ENCODE measurements around the gene SYNGAP1.
"Not testable (repeated sequence)": the region's sequence is repeated elsewhere in the genome, so short reads cannot be mapped to it uniquely, and the experiment has no call there.

Gene SYNGAP1

GRCh38 chr6:33390767-33391277 is 29.0 kb upstream of the SYNGAP1 start:
- H3K27me3 ChIP-seq (ENCODE audit: control insufficient read depth, insufficient read depth, low read length), result no peaks in the 10 kb centered on the region
- peaks cover 15% of the 10 kb centered on the region for H3K4me1 ChIP-seq (ENCODE audit: control insufficient read depth, insufficient read depth, low read length)
- peak overlapping the region; percentile 29 for H3K9ac ChIP-seq (ENCODE audit: low read length)
- no peak overlapping the region for H3K4me3 ChIP-seq (ENCODE audit: low read length)
- H3K36me3 ChIP-seq (ENCODE audit: control insufficient read depth, insufficient read depth, low read length), result no peaks in the 10 kb centered on the region
- no peaks in the 10 kb centered on the region for H3K9me3 ChIP-seq (ENCODE audit: control insufficient read depth, low read length)

- H3K27me3 ChIP-seq (ENCODE audit: control insufficient read depth, insufficient read depth, low read length), result no peaks in the 10 kb centered on the region
- no peaks in the 10 kb centered on the region for H3K9me3 ChIP-seq (ENCODE audit: control insufficient read depth, low read length)
- peaks cover 15% of the 10 kb centered on the region for H3K4me1 ChIP-seq (ENCODE audit: control insufficient read depth, insufficient read depth, low read length)
- no peaks in the 10 kb centered on the region for H3K36me3 ChIP-seq (ENCODE audit: control insufficient read depth, insufficient read depth, low read length)
- peak within 1 kb of the TSS; percentile 33 for H3K9ac ChIP-seq (ENCODE audit: low read length)
- no peak within 1 kb of the TSS for H3K4me3 ChIP-seq (ENCODE audit: low read length)
Measured at GRCh38 chr6:33391278-33391921, 28.5 kb upstream of the SYNGAP1 start, which contains the start of gene KIFC1. KIFC1 (plus strand) TSS chr6:33391823; CDS start chr6:33391986, 163 bp downstream.

GRCh38 chr6:33391922-33392594 is 27.8 kb upstream of the SYNGAP1 start:
- no peaks in the 10 kb centered on the region for H3K27me3 ChIP-seq (ENCODE audit: control insufficient read depth, insufficient read depth, low read length)

DNA sequence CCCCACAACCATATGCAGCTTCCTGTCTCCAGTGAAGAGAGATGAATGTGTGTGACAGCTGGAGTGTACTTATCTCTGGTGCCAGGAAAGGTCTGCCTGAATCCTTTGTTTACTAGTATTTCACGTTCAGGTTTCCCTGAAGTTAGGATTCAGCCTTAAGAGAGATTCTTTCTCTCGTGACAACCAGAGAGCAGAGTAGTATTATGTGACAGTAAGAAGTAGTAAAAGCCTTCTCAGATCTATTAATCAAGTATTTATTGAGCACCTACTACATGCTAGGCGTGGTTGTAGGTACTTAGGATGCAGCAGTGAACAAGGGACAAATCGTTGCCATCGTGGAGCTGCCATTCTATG is 27.3 kb upstream of the SYNGAP1 start:
- H3K27me3 ChIP-seq (ENCODE audit: control insufficient read depth, insufficient read depth, low read length), result no peaks in the 10 kb centered on the region
- H3K9ac ChIP-seq (ENCODE audit: low read length), result peak overlapping the region; percentile 33
- no peaks in the 10 kb centered on the region for H3K9me3 ChIP-seq (ENCODE audit: control insufficient read depth, low read length)
- H3K4me1 ChIP-seq (ENCODE audit: control insufficient read depth, insufficient read depth, low read length), result peaks cover 15% of the 10 kb centered on the region
- no peaks in the 10 kb centered on the region for H3K36me3 ChIP-seq (ENCODE audit: control insufficient read depth, insufficient read depth, low read length)
- no peak overlapping the region for H3K4me3 ChIP-seq (ENCODE audit: low read length)

More at GRCh38 chr6:33391922-33392594, 27.8 kb upstream of the SYNGAP1 start:
- Histone ChIP-seq H3K4me3 (ENCODE audit: low read length) (no peak overlapping the region), H3K9ac (ENCODE audit: low read length) (peak overlapping the region; percentile 33), H3K9me3 (ENCODE audit: control insufficient read depth, low read length) (no peaks in the 10 kb centered on the region), H3K36me3 (ENCODE audit: control insufficient read depth, insufficient read depth, low read length) (no peaks in the 10 kb centered on the region), H3K4me1 (ENCODE audit: control insufficient read depth, insufficient read depth, low read length) (peaks cover 15% of the 10 kb centered on the region)

DNA sequence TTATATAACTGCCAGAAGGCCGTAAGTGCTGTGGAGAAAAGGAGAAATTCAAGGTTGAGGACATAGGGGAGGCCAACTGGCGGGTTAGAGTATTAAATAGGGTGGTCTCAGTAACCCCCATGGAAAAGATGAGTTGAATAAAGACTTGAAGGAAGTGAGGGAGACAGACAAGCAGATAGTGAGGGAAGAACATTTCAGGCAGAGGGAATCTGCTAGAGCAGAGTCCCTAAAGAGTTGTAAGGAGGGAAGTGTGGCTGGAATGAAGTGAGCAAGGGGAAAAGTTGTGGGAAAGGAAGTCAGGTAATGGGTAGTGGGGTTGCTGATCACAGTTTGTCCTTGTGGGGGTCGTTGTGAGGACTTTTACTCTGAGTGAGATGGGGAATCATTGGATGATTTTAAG is 26.9 kb upstream of the SYNGAP1 start:
- Histone ChIP-seq H3K9ac (ENCODE audit: low read length) (no peak overlapping the region), H3K4me1 (ENCODE audit: control insufficient read depth, insufficient read depth, low read length) (peaks cover 15% of the 10 kb centered on the region), H3K27me3 (ENCODE audit: control insufficient read depth, insufficient read depth, low read length) (no peaks in the 10 kb centered on the region), H3K9me3 (ENCODE audit: control insufficient read depth, low read length) (no peaks in the 10 kb centered on the region), H3K36me3 (ENCODE audit: control insufficient read depth, insufficient read depth, low read length) (no peaks in the 10 kb centered on the region), H3K4me3 (ENCODE audit: low read length) (no peak overlapping the region)

DNA sequence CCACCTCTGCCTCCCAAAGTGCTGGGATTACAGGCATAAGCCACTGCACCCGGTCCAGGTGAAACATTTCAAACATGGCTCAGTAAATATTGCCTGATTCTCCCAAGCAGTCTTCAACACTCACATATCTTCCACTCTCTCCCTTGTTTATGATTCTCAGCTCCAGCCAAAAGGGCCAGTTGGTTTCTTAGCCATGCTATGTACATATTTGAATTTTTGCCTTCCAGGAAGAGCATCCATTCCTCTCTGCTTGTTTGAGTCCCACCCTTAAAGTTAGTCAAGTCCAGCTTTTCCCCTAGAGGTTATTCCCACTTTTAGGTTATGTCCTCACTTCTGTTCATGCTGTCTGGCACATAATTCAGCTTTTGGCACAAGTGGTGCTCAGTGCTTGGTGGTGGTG is 22.3 kb upstream of the SYNGAP1 start:
- Histone ChIP-seq H3K4me1 (ENCODE audit: control insufficient read depth, insufficient read depth, low read length) (peaks cover 2% of the 10 kb centered on the region), H3K36me3 (ENCODE audit: control insufficient read depth, insufficient read depth, low read length) (no peaks in the 10 kb centered on the region), H3K4me3 (ENCODE audit: low read length) (no peak overlapping the region), H3K9me3 (ENCODE audit: control insufficient read depth, low read length) (no peaks in the 10 kb centered on the region), H3K27me3 (ENCODE audit: control insufficient read depth, insufficient read depth, low read length) (no peaks in the 10 kb centered on the region), H3K9ac (ENCODE audit: low read length) (no peak overlapping the region)

- not testable (repeated sequence) for H3K9me3 ChIP-seq (ENCODE audit: control insufficient read depth, low read length); H3K4me3 ChIP-seq (ENCODE audit: low read length); H3K9ac ChIP-seq (ENCODE audit: low read length); H3K4me1 ChIP-seq (ENCODE audit: control insufficient read depth, insufficient read depth, low read length); H3K27me3 ChIP-seq (ENCODE audit: control insufficient read depth, insufficient read depth, low read length); H3K36me3 ChIP-seq (ENCODE audit: control insufficient read depth, insufficient read depth, low read length)
Measured at GRCh38 chr6:33398601-33399000, 21.3 kb upstream of the SYNGAP1 start.

DNA sequence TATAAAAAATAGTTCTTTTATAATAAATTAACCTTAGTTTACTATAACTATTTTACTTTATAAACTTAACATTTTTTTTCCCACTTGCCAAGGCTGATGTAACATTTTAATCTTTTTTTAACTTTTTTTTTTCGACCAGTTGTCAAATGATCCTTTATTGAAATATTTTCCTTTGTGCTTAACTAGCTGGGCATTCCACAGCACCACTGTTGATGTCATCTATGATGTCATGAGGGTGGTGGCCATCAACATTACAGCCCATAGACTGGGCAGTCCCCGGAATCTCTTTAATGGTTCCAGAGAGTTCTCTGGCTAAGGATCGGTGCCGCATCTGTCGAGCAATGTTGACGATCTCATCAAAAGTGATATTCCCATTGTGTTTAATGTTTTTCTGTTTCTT is 20.0 kb upstream of the SYNGAP1 start:
- not testable (repeated sequence) for H3K4me3 ChIP-seq (ENCODE audit: low read length); H3K9ac ChIP-seq (ENCODE audit: low read length); H3K27me3 ChIP-seq (ENCODE audit: control insufficient read depth, insufficient read depth, low read length); H3K36me3 ChIP-seq (ENCODE audit: control insufficient read depth, insufficient read depth, low read length); H3K9me3 ChIP-seq (ENCODE audit: control insufficient read depth, low read length); H3K4me1 ChIP-seq (ENCODE audit: control insufficient read depth, insufficient read depth, low read length)

DNA sequence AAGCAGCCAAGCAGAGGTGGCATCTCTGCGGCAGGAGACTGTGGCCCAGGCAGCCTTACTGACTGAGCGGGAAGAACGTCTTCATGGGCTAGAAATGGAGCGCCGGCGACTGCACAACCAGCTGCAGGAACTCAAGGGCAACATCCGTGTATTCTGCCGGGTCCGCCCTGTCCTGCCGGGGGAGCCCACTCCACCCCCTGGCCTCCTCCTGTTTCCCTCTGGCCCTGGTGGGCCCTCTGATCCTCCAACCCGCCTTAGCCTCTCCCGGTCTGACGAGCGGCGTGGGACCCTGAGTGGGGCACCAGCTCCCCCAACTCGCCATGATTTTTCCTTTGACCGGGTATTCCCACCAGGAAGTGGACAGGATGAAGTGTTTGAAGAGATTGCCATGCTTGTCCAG is 15.0 kb upstream of the SYNGAP1 start:
- Histone ChIP-seq H3K4me1 (ENCODE audit: control insufficient read depth, insufficient read depth, low read length) (no peaks in the 10 kb centered on the region), H3K9ac (ENCODE audit: low read length) (no peak overlapping the region), H3K9me3 (ENCODE audit: control insufficient read depth, low read length) (no peaks in the 10 kb centered on the region), H3K27me3 (ENCODE audit: control insufficient read depth, insufficient read depth, low read length) (no peaks in the 10 kb centered on the region), H3K4me3 (ENCODE audit: low read length) (no peak overlapping the region), H3K36me3 (ENCODE audit: control insufficient read depth, insufficient read depth, low read length) (no peaks in the 10 kb centered on the region)

- H3K4me3 ChIP-seq (ENCODE audit: low read length), result no peak overlapping the region
- no peak overlapping the region for H3K9ac ChIP-seq (ENCODE audit: low read length)
- no peaks in the 10 kb centered on the region for H3K36me3 ChIP-seq (ENCODE audit: control insufficient read depth, insufficient read depth, low read length)
- H3K9me3 ChIP-seq (ENCODE audit: control insufficient read depth, low read length), result no peaks in the 10 kb centered on the region
- H3K4me1 ChIP-seq (ENCODE audit: control insufficient read depth, insufficient read depth, low read length), result no peaks in the 10 kb centered on the region
- H3K27me3 ChIP-seq (ENCODE audit: control insufficient read depth, insufficient read depth, low read length), result no peaks in the 10 kb centered on the region
Measured at GRCh38 chr6:33405386-33405940, 14.4 kb upstream of the SYNGAP1 start.

DNA sequence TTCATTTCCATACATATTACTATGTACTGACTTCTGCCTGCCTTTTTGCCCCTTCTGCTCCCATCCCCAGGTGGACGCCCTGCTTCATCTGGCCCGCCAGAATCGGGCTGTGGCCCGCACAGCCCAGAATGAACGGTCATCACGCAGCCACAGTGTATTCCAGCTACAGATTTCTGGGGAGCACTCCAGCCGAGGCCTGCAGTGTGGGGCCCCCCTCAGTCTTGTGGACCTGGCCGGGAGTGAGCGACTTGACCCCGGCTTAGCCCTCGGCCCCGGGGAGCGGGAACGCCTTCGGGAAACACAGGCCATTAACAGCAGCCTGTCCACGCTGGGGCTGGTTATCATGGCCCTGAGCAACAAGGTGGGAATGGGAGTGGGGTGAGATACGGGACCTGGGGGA is 13.7 kb upstream of the SYNGAP1 start:
- Histone ChIP-seq H3K9me3 (ENCODE audit: control insufficient read depth, low read length) (no peaks in the 10 kb centered on the region), H3K36me3 (ENCODE audit: control insufficient read depth, insufficient read depth, low read length) (no peaks in the 10 kb centered on the region), H3K27me3 (ENCODE audit: control insufficient read depth, insufficient read depth, low read length) (no peaks in the 10 kb centered on the region), H3K4me1 (ENCODE audit: control insufficient read depth, insufficient read depth, low read length) (no peaks in the 10 kb centered on the region), H3K9ac (ENCODE audit: low read length) (no peak overlapping the region), H3K4me3 (ENCODE audit: low read length) (no peak overlapping the region)

DNA sequence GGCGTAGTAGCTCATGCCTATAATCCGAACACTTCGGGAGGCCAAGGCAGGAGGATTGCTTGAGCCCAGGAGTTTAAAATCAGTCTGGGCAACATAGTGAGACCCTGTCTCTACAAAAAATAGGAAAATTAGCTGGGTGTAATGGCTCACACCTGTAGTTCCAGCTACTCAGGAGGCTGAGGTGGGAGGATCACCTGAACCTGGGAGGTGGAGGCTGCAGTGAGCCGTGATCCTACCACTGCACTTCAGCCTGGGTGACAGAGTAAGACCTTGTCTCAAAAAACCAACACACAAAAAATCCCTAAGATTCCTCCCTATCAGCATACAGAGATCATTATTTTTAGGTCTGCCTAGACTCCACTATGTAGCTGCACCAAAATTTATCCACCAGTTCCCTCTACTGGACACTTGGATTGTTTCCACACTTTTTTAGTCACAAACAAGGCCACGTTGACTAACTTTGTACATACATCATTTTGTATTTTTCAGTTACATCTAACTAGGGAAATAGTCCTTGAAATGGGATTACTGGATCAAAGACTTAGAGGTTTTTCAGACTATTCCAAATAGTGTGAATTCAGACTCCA is 12.6 kb upstream of the SYNGAP1 start:
- Histone ChIP-seq H3K36me3 (ENCODE audit: control insufficient read depth, insufficient read depth, low read length) (no peaks in the 10 kb centered on the region), H3K9me3 (ENCODE audit: control insufficient read depth, low read length) (no peaks in the 10 kb centered on the region), H3K27me3 (ENCODE audit: control insufficient read depth, insufficient read depth, low read length) (no peaks in the 10 kb centered on the region), H3K4me3 (ENCODE audit: low read length) (no peak overlapping the region), H3K9ac (ENCODE audit: low read length) (no peak overlapping the region), H3K4me1 (ENCODE audit: control insufficient read depth, insufficient read depth, low read length) (no peaks in the 10 kb centered on the region)
